ENCODE measurements around the gene ANKRD27. TPM values are rescaled to one million over a fixed set of nuclear protein-coding genes. Genes with fewer than 3 reads are reported as not detected.

ANKRD27 gene
- total RNA-seq, 3 donors from 2014 or later, result 26.9 to 33.8 (median 30.4) TPM

DNA sequence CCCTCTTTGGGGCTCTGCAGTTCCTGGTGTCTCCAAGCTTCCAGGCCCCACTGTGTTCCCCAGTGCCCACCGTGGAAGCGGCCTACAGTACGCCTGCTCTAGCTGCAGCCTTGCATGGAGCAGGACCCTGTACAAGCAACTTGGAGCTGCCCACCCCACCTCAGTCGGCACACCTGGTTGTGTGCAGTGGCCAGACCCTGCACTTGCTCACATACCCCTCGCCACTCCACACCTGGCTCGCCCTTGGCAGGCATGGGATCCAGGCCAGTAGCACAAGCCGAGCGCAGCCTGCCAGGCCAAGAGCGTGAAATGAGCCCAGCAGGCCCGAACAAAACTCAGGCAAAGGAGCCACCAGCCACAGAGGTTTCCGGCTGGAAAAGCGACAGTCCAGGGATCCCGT lies 36.4 kb downstream of the ANKRD27 start:
- intact Hi-C loops (cut with DNase I; ENCODE audit: low total_unique reads), result no loop called here
- DNase-seq (ENCODE audit: low spot score in 2 of 2), result no peak
- Histone ChIP-seq H3K27me3 (no peaks in the 10 kb centered on the region), H3K9me3 (no peaks in the 10 kb centered on the region), H3K4me3 (no peak overlapping the region), H3K36me3 (peaks cover 14% of the 10 kb centered on the region), H3K4me1 (no peaks in the 10 kb centered on the region), H3K27ac (no peak overlapping the region)
- TF ChIP-seq POLR2A (IDR thresholded peaks at IDR 0.05) (no peak), POLR2AphosphoS5 (IDR thresholded peaks at IDR 0.05) (no peak)
- TF ChIP-seq, protein P1, sequence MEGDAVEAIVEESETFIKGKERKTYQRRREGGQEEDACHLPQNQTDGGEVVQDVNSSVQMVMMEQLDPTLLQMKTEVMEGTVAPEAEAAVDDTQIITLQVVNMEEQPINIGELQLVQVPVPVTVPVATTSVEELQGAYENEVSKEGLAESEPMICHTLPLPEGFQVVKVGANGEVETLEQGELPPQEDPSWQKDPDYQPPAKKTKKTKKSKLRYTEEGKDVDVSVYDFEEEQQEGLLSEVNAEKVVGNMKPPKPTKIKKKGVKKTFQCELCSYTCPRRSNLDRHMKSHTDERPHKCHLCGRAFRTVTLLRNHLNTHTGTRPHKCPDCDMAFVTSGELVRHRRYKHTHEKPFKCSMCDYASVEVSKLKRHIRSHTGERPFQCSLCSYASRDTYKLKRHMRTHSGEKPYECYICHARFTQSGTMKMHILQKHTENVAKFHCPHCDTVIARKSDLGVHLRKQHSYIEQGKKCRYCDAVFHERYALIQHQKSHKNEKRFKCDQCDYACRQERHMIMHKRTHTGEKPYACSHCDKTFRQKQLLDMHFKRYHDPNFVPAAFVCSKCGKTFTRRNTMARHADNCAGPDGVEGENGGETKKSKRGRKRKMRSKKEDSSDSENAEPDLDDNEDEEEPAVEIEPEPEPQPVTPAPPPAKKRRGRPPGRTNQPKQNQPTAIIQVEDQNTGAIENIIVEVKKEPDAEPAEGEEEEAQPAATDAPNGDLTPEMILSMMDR (IDR thresholded peaks at IDR 0.05), result no peak

DNA sequence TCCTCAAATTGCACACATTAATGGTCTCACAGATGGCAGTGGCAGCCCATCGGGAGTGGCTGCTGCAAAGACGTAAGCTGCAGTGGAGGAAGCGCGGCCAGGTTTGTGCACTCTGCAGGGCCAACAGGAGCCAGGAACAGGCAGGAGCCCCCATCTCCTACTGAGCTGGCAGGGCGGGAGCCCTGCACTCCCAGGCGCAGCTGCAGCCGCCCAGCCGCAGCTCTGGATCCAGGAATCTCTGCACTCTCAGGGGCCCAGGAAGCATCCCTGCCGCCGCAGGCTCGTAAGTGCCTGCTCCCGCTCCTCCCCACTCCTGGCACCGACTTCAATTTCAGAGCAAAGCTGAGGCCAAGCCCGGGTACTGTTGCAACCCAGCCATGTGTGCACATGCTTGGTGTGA lies 37.5 kb downstream of the ANKRD27 start:
- DNase-seq (ENCODE audit: low spot score in 2 of 2), result no peak
- intact Hi-C loops (cut with DNase I; ENCODE audit: low total_unique reads), result no loop called here
- no peaks in the 10 kb centered on the region for H3K4me1 ChIP-seq
- peaks cover 5% of the 10 kb centered on the region for H3K36me3 ChIP-seq
- H3K4me3 ChIP-seq, result no peak overlapping the region
- TF ChIP-seq, protein P1 (IDR thresholded peaks at IDR 0.05), result no peak
- TF ChIP-seq POLR2A (IDR thresholded peaks at IDR 0.05), result no peak
- no peak for TF ChIP-seq POLR2AphosphoS5 (IDR thresholded peaks at IDR 0.05)
- H3K9me3 ChIP-seq, result no peaks in the 10 kb centered on the region
- H3K27me3 ChIP-seq, result no peaks in the 10 kb centered on the region
- no peak overlapping the region for H3K27ac ChIP-seq

DNA sequence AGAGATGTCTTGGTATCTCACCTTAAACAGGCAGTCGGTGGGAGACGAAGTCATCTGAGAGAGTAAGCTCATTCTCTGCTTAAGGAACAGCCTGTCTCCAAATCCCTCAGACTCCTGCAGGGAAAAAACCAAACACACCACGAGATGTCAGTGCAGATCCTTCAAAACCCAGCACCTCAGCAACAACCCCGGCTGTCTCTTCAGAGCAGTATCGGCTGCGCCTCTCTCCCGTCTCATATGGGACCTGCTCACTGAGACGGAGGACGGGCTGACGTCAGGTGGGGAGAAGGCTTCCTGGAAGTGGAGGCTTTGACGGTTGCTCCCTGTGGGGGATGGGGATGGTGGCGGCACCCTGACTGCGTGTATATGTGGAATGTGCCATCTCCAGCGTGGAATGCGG lies 43.6 kb downstream of the ANKRD27 start:
- intact Hi-C loops (cut with DNase I; ENCODE audit: low total_unique reads), result no loop called here
- TF ChIP-seq, protein P1 (IDR thresholded peaks at IDR 0.05), result no peak
- TF ChIP-seq POLR2A (IDR thresholded peaks at IDR 0.05) (no peak), POLR2AphosphoS5 (IDR thresholded peaks at IDR 0.05) (no peak)

DNA sequence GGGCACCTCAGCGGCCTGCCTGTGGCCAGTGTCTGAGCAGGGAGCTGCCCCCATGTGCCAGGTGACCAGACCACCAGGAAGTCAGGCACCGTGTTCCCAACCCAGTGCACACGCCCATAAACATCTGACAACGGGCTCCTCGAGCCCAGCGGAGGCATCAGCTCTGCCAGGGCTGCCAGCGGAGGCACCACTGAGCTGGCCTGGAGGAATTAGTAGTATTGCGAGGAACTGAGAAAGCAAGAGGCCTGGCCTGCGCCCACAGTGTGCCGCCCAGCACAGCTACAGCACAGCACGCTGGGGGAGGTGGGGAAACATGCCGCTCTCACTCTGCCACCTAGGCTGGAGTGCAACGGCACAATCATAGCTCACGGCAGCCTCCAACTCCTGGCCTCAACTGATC lies 44.6 kb downstream of the ANKRD27 start:
- Histone ChIP-seq H3K4me1 (no peaks in the 10 kb centered on the region), H3K4me3 (no peak overlapping the region), H3K27me3 (no peaks in the 10 kb centered on the region), H3K9me3 (no peaks in the 10 kb centered on the region), H3K36me3 (no peaks in the 10 kb centered on the region), H3K27ac (no peak overlapping the region)
- TF ChIP-seq POLR2A (IDR thresholded peaks at IDR 0.05) (no peak), POLR2AphosphoS5 (IDR thresholded peaks at IDR 0.05) (no peak)
- TF ChIP-seq, protein P1 (IDR thresholded peaks at IDR 0.05), result no peak
- intact Hi-C loops (cut with DNase I; ENCODE audit: low total_unique reads), result no loop called here
- no peak for DNase-seq (ENCODE audit: low spot score in 2 of 2)

More for the DNA sequence above, 43.6 kb downstream of the ANKRD27 start:
- no peak overlapping the region for H3K27ac ChIP-seq
- no peaks in the 10 kb centered on the region for H3K27me3 ChIP-seq
- no peaks in the 10 kb centered on the region for H3K4me1 ChIP-seq
- no peaks in the 10 kb centered on the region for H3K36me3 ChIP-seq
- no peak for DNase-seq (ENCODE audit: low spot score in 2 of 2)
- H3K4me3 ChIP-seq, result no peak overlapping the region
- H3K9me3 ChIP-seq, result no peaks in the 10 kb centered on the region

DNA sequence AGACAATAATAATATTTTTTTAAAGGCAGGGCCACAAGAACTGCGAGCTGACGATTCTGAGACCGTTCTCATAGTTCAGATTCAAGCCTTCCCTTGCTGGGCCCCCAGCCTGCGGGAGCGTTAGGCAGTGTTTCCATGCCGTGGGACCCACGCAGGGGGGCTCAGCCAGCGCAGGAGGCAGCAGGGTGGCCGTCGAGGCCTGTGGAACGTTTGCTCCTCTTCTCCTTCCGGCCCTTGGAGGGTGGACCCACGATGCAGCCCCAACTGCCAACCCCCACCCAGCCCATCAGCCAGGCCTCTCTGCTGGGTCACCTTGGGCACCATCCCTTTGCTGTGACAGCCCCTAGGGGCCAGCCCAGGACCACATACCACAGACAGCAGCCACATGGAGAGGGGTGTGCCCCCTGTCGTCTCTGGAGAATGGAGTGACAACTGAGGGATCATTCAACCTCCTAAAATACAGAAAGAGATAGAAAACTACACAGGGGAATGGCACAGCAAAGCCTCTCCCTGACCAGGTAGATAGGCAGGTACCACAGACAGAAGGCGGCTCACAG lies 47.2 kb downstream of the ANKRD27 start:
- no peaks in the 10 kb centered on the region for H3K4me1 ChIP-seq
- DNase-seq (ENCODE audit: low spot score in 2 of 2), result no peak
- TF ChIP-seq POLR2AphosphoS5 (IDR thresholded peaks at IDR 0.05), result no peak
- TF ChIP-seq, protein P1 (IDR thresholded peaks at IDR 0.05), result no peak
- TF ChIP-seq POLR2A (IDR thresholded peaks at IDR 0.05), result no peak
- intact Hi-C loops (cut with DNase I; ENCODE audit: low total_unique reads), result loop anchor here (5.0 kb wide), 1 partner anchor 570 kb away; no protein-coding TSS in a partner anchor
- no peak overlapping the region for H3K27ac ChIP-seq
- H3K27me3 ChIP-seq, result no peaks in the 10 kb centered on the region
- no peaks in the 10 kb centered on the region for H3K36me3 ChIP-seq
- no peak overlapping the region for H3K4me3 ChIP-seq
- no peaks in the 10 kb centered on the region for H3K9me3 ChIP-seq
